Subcutaneous abdominal adipose tissue (tissue), 5 donors: ENCODE measurements around the gene ZMYND8.

Experiments used
- H3K27ac ChIP-seq: one replicate; pipeline ENCODE4 v1.7.0; 2013; ENCODE audit warnings: low read depth, mild to moderate bottlenecking, inconsistent platforms, low read length, moderate library complexity
- H3K27me3 ChIP-seq, 5 donors: one replicate each; pipeline ENCODE4 v1.7.0; 2013; ENCODE audit warnings: low read length in 5 of 5, inconsistent platforms in 1 of 5; ENCODE audit not compliant: control insufficient read depth in 5 of 5, insufficient read depth in 4 of 5
- H3K36me3 ChIP-seq, 5 donors: one replicate each; pipeline ENCODE4 v1.7.0; 2013; ENCODE audit warnings: low read length in 5 of 5; ENCODE audit not compliant: control insufficient read depth in 5 of 5, insufficient read depth in 5 of 5
- H3K4me1 ChIP-seq, 5 donors: one replicate each; pipeline ENCODE4 v1.7.0; 2013; ENCODE audit warnings: low read length in 5 of 5, mild to moderate bottlenecking in 3 of 5, moderate library complexity in 1 of 5; ENCODE audit not compliant: control insufficient read depth in 5 of 5, insufficient read depth in 5 of 5
- H3K4me3 ChIP-seq, 5 donors: one replicate each; pipeline ENCODE4 v1.7.0; 2013; ENCODE audit warnings: low read length in 5 of 5, low read depth in 1 of 5
- H3K9ac ChIP-seq, 5 donors: one replicate each; pipeline ENCODE4 v1.7.0; 2013; ENCODE audit warnings: low read length in 5 of 5, mild to moderate bottlenecking in 4 of 5, moderate library complexity in 3 of 5
- H3K9me3 ChIP-seq, 5 donors: one replicate each; pipeline ENCODE4 v1.7.0; 2013; ENCODE audit warnings: low read length in 5 of 5; ENCODE audit not compliant: control insufficient read depth in 5 of 5
- donor health status: healthy.
- donor health status: healthy.
- donor health status: healthy.
- donor health status: healthy.
- donor health status: healthy.

Gene ZMYND8

GRCh38 chr20:47235111-47235510 lies 121.4 kb downstream of the ZMYND8 start:
- Histone ChIP-seq H3K9ac (no peak overlapping the region), H3K36me3 (peaks cover 11 to 82% (median 57%) of the 10 kb centered on the region in 5 donors), H3K27ac (no peak overlapping the region), H3K9me3 (no peaks in the 10 kb centered on the region), H3K4me1 (peaks cover 0 to 10% (median 0%) of the 10 kb centered on the region in 5 donors), H3K27me3 (no peaks in the 10 kb centered on the region), H3K4me3 (no peak overlapping the region)

DNA sequence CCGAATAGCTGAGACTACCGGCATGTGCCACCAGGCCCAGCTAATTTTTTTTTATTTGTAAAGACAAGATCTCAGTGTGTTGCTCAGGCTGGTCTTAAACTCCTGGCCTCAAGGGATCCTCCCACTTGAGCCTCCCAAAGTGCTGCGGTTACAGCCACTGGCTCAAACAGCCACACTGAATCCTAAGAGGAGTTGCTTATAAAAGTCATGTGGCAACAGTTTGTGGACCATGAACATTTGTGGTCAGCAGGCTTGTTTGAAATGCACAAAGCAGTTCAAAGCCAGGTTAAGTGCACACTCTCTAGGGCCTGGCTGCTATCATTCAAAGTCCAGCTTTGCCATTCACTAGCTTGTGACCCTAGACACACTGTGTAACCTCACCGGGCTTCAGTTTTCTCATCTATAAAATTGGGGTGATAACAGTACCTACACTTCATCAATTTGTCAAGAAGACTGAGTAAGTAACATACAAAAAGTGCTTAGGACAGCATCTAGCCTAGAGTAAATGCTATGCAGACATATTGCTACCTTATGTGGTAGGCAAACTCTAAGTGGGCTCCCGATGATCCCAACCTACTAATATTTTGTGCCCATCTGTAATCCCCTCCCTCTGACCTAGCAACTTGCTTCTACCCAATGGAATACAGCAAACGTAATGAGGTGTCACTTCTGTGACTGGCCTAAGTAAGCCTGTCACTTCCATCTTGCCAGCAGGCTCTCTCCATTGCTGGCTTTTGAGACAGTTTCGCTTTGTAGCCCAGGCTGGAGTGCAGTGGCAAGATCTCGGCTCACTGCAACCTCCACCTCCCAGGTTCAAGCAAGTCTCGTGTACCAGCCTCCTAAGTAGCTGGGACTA lies 122.9 kb downstream of the ZMYND8 start:
- Histone ChIP-seq H3K27ac (no peak overlapping the region), H3K4me3 (no peak overlapping the region), H3K4me1 (peaks cover 0 to 10% (median 0%) of the 10 kb centered on the region in 5 donors), H3K9me3 (no peaks in the 10 kb centered on the region), H3K27me3 (no peaks in the 10 kb centered on the region), H3K36me3 (peaks cover 16 to 87% (median 61%) of the 10 kb centered on the region in 5 donors), H3K9ac (no peak overlapping the region)

DNA sequence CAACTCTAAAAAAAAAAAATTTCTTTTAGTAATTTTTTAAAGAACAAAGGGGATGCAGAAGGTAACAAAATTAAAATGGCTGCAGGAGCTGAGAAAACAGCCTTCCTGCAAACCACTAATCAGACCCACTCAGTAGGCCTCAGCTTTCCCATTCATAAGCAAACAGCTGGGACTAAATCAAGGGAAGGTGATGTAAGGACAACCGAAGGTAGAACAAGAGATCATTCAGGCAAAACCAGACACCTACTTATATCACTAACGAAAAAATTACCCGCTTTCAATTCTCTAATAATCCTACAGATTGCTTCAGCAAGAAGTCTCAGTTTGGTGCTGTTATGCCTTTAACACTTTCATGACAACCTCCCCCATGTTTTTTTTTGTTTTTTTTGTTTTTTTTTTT lies 124.0 kb downstream of the ZMYND8 start:
- Histone ChIP-seq H3K4me3 (no peak overlapping the region), H3K36me3 (peaks cover 14 to 86% (median 57%) of the 10 kb centered on the region in 5 donors), H3K9me3 (no peaks in the 10 kb centered on the region), H3K9ac (no peak overlapping the region), H3K27me3 (no peaks in the 10 kb centered on the region), H3K4me1 (peaks cover 0 to 10% (median 0%) of the 10 kb centered on the region in 5 donors), H3K27ac (no peak overlapping the region)

GRCh38 chr20:47231382-47232039 lies 125.0 kb downstream of the ZMYND8 start:
- H3K27ac ChIP-seq: no peak overlapping the region

DNA sequence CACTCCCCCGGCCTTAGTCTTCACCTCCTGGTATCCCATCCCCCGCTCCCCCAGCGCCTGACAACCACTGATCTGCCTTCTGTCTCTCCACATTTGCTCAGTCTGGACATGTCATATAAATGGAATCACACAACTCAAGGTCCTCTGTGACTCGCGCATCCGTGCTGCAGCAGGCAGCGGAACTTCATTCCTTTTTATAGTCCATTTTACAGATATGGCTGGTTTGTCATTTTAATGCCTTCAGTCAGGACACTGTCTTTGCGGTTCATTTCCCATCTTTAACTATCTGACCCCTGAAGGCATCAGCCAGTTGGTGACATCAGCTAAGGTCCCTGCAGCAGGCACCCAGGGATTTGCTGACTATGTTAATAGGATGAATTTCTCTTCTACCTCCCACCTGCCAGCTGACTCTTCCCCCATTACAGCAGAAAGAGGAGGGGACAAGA lies 125.7 kb downstream of the ZMYND8 start:
- Histone ChIP-seq H3K27me3 (no peaks in the 10 kb centered on the region), H3K9me3 (no peaks in the 10 kb centered on the region), H3K9ac (no peak overlapping the region), H3K4me3 (no peak overlapping the region), H3K36me3 (peaks cover 18 to 87% (median 63%) of the 10 kb centered on the region in 5 donors), H3K4me1 (no peaks in the 10 kb centered on the region), H3K27ac (no peak overlapping the region)

More at GRCh38 chr20:47231382-47232039, 125.0 kb downstream of the ZMYND8 start:
- Histone ChIP-seq H3K9ac (no peak overlapping the region), H3K4me1 (peaks cover 0 to 3% (median 0%) of the 10 kb centered on the region in 5 donors), H3K27me3 (no peaks in the 10 kb centered on the region), H3K36me3 (peaks cover 14 to 87% (median 63%) of the 10 kb centered on the region in 5 donors), H3K9me3 (no peaks in the 10 kb centered on the region), H3K4me3 (no peak overlapping the region)

GRCh38 chr20:47228654-47229053 lies 127.8 kb downstream of the ZMYND8 start:
- Histone ChIP-seq H3K4me1 (no peaks in the 10 kb centered on the region), H3K36me3 (peaks cover 21 to 85% (median 59%) of the 10 kb centered on the region in 5 donors), H3K27me3 (no peaks in the 10 kb centered on the region), H3K4me3 (no peak overlapping the region), H3K27ac (no peak overlapping the region), H3K9ac (no peak overlapping the region), H3K9me3 (no peaks in the 10 kb centered on the region)

DNA sequence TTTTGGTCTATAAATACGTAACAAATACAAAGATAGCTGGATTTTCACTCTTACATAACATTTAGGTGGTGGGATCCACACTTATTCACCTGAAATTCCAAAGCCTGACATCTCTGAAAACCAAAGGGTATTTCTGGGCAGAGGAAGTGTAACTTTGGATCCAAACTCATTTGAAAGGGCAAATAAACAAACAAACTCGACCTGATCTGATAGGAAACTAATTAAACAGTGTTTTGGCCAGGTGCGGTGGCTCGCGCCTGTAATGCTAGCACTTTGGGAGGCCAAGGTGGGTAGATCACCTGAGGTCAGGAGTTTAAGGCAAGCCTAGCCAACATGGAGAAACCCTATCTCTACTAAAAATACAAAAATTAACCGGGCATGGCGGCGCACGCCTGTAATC lies 128.9 kb downstream of the ZMYND8 start:
- H3K27me3 ChIP-seq: no peaks in the 10 kb centered on the region
- no peak overlapping the region for H3K9ac ChIP-seq
- H3K4me3 ChIP-seq: no peak overlapping the region
- H3K4me1 ChIP-seq: no peaks in the 10 kb centered on the region
- peaks cover 22 to 86% (median 62%) of the 10 kb centered on the region in 5 donors for H3K36me3 ChIP-seq
- H3K27ac ChIP-seq: no peak overlapping the region
- H3K9me3 ChIP-seq: no peaks in the 10 kb centered on the region

GRCh38 chr20:47227119-47227518 lies 129.4 kb downstream of the ZMYND8 start:
- H3K27me3 ChIP-seq: no peaks in the 10 kb centered on the region
- H3K27ac ChIP-seq: no peak overlapping the region
- H3K9me3 ChIP-seq: no peaks in the 10 kb centered on the region
- no peaks in the 10 kb centered on the region for H3K4me1 ChIP-seq
- no peak overlapping the region for H3K4me3 ChIP-seq
- no peak overlapping the region for H3K9ac ChIP-seq
- H3K36me3 ChIP-seq: peaks cover 22 to 87% (median 64%) of the 10 kb centered on the region in 5 donors

GRCh38 chr20:47225458-47225857 lies 131.0 kb downstream of the ZMYND8 start:
- no peak overlapping the region for H3K27ac ChIP-seq
- no peaks in the 10 kb centered on the region for H3K9me3 ChIP-seq
- no peaks in the 10 kb centered on the region for H3K4me1 ChIP-seq
- H3K4me3 ChIP-seq: no peak overlapping the region
- H3K27me3 ChIP-seq: no peaks in the 10 kb centered on the region
- no peak overlapping the region for H3K9ac ChIP-seq
- peaks cover 22 to 89% (median 68%) of the 10 kb centered on the region in 5 donors for H3K36me3 ChIP-seq

DNA sequence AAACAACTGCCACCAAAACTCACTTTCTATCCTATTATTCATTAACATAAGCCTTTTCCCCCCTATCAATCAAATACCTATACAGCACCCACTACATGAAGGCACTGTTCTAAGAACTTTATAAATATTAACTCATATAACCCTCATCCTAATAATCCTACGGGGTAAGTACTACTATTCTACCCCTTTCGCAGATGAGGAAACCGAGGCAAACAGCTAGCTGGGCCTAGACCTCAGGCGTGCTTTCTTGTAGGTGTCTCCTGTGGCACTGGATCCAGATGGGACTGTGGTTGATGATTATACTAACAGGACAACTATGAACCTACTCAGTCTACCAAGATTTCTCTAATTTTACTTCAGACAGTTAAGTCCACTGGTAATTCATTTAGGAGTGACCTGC lies 131.6 kb downstream of the ZMYND8 start:
- Histone ChIP-seq H3K36me3 (peaks cover 22 to 89% (median 73%) of the 10 kb centered on the region in 5 donors), H3K27ac (no peak overlapping the region), H3K4me1 (no peaks in the 10 kb centered on the region), H3K9me3 (no peaks in the 10 kb centered on the region), H3K4me3 (no peak overlapping the region), H3K27me3 (no peaks in the 10 kb centered on the region), H3K9ac (no peak overlapping the region)
